ENCODE data around the gene CDH2.

GRCh38 chr18:28003451-28003850 lies 173.5 kb downstream of the CDH2 start:
- TF ChIP-seq POLR2A (IDR thresholded peaks at IDR 0.05) (no peak), EP300 (IDR thresholded peaks at IDR 0.05) (no peak), CTCF (IDR thresholded peaks at IDR 0.05) (no peak)

All from gastroesophageal sphincter (tissue), 3 donors.